Measurements from ENCODE around the gene VIL1.

The VIL1 gene

GRCh38 chr2:218418717-218419458, at the start of gene VIL1:
TSS of gene VIL1 (plus strand) at chr2:218419123. CDS start at chr2:218423779, 4,656 bp downstream.
- Histone ChIP-seq H3K4me3 (ENCODE audit: low read depth, low read length) (no peak within 1 kb of the TSS), H3K27ac (ENCODE audit: low read depth, low read length) (peak within 1 kb of the TSS; percentile 59)

GRCh38 chr2:218369330-218369729, 49.6 kb upstream of the VIL1 start:
- Histone ChIP-seq H3K9ac (ENCODE audit: low read depth, low read length) (no peak overlapping the region), H3K4me3 (ENCODE audit: low read depth, low read length) (no peak overlapping the region), H3K27ac (ENCODE audit: low read depth, low read length) (no peak overlapping the region), H3K27me3 (ENCODE audit: control insufficient read depth, insufficient read depth, low read length) (no peaks in the 10 kb centered on the region), H3K36me3 (ENCODE audit: control insufficient read depth, insufficient read depth, low read length) (no peaks in the 10 kb centered on the region), H3K9me3 (ENCODE audit: control insufficient read depth, insufficient read depth, low read length) (no peaks in the 10 kb centered on the region), H3K4me1 (ENCODE audit: control insufficient read depth, insufficient read depth, low read length) (0 out of 2 replicates have a peak, but pooled peaks cover 3% of the 10 kb centered on the region)

More at GRCh38 chr2:218418717-218419458, at the start of gene VIL1:
- H3K4me1 ChIP-seq (ENCODE audit: control insufficient read depth, insufficient read depth, low read length) = peaks cover 16% of the 10 kb centered on the region
- no peaks in the 10 kb centered on the region for H3K27me3 ChIP-seq (ENCODE audit: control insufficient read depth, insufficient read depth, low read length)
- no peaks in the 10 kb centered on the region for H3K36me3 ChIP-seq (ENCODE audit: control insufficient read depth, insufficient read depth, low read length)
- no peak within 1 kb of the TSS for H3K9ac ChIP-seq (ENCODE audit: low read depth, low read length)
- no peaks in the 10 kb centered on the region for H3K9me3 ChIP-seq (ENCODE audit: control insufficient read depth, insufficient read depth, low read length)

- H3K4me1 ChIP-seq (ENCODE audit: control insufficient read depth, insufficient read depth, low read length) = 0 out of 2 replicates have a peak, but pooled peaks cover 3% of the 10 kb centered on the region
- H3K27me3 ChIP-seq (ENCODE audit: control insufficient read depth, insufficient read depth, low read length) = no peaks in the 10 kb centered on the region
- no peak overlapping the region for H3K9ac ChIP-seq (ENCODE audit: low read depth, low read length)
- no peaks in the 10 kb centered on the region for H3K36me3 ChIP-seq (ENCODE audit: control insufficient read depth, insufficient read depth, low read length)
- no peak overlapping the region for H3K4me3 ChIP-seq (ENCODE audit: low read depth, low read length)
- H3K27ac ChIP-seq (ENCODE audit: low read depth, low read length) = no peak overlapping the region
- H3K9me3 ChIP-seq (ENCODE audit: control insufficient read depth, insufficient read depth, low read length) = no peaks in the 10 kb centered on the region
Measured at GRCh38 chr2:218370410-218371063, 48.4 kb upstream of the VIL1 start.

- Histone ChIP-seq H3K27ac (ENCODE audit: low read depth, low read length) (no peak overlapping the region), H3K9ac (ENCODE audit: low read depth, low read length) (no peak overlapping the region), H3K4me3 (ENCODE audit: low read depth, low read length) (no peak overlapping the region), H3K4me1 (ENCODE audit: control insufficient read depth, insufficient read depth, low read length) (0 out of 2 replicates have a peak, but pooled peaks cover 3% of the 10 kb centered on the region), H3K27me3 (ENCODE audit: control insufficient read depth, insufficient read depth, low read length) (no peaks in the 10 kb centered on the region), H3K36me3 (ENCODE audit: control insufficient read depth, insufficient read depth, low read length) (no peaks in the 10 kb centered on the region), H3K9me3 (ENCODE audit: control insufficient read depth, insufficient read depth, low read length) (no peaks in the 10 kb centered on the region)
Measured at GRCh38 chr2:218371983-218372350, 47.0 kb upstream of the VIL1 start.

- H3K27ac ChIP-seq (ENCODE audit: low read depth, low read length) = no peak overlapping the region
- H3K4me3 ChIP-seq (ENCODE audit: low read depth, low read length) = no peak overlapping the region
- H3K36me3 ChIP-seq (ENCODE audit: control insufficient read depth, insufficient read depth, low read length) = no peaks in the 10 kb centered on the region
- H3K4me1 ChIP-seq (ENCODE audit: control insufficient read depth, insufficient read depth, low read length) = no peaks in the 10 kb centered on the region
- H3K9me3 ChIP-seq (ENCODE audit: control insufficient read depth, insufficient read depth, low read length) = no peaks in the 10 kb centered on the region
- H3K27me3 ChIP-seq (ENCODE audit: control insufficient read depth, insufficient read depth, low read length) = no peaks in the 10 kb centered on the region
- no peak overlapping the region for H3K9ac ChIP-seq (ENCODE audit: low read depth, low read length)
Measured at GRCh38 chr2:218374795-218375194, 44.1 kb upstream of the VIL1 start.

- H3K36me3 ChIP-seq (ENCODE audit: control insufficient read depth, insufficient read depth, low read length) = no peaks in the 10 kb centered on the region
- H3K9ac ChIP-seq (ENCODE audit: low read depth, low read length) = no peak overlapping the region
- H3K27ac ChIP-seq (ENCODE audit: low read depth, low read length) = no peak overlapping the region
- no peak overlapping the region for H3K4me3 ChIP-seq (ENCODE audit: low read depth, low read length)
- no peaks in the 10 kb centered on the region for H3K27me3 ChIP-seq (ENCODE audit: control insufficient read depth, insufficient read depth, low read length)
- no peaks in the 10 kb centered on the region for H3K4me1 ChIP-seq (ENCODE audit: control insufficient read depth, insufficient read depth, low read length)
- no peaks in the 10 kb centered on the region for H3K9me3 ChIP-seq (ENCODE audit: control insufficient read depth, insufficient read depth, low read length)
Measured at GRCh38 chr2:218375212-218375611, 43.7 kb upstream of the VIL1 start.

- Histone ChIP-seq H3K27ac (ENCODE audit: low read depth, low read length) (no peak overlapping the region), H3K4me3 (ENCODE audit: low read depth, low read length) (no peak overlapping the region), H3K4me1 (ENCODE audit: control insufficient read depth, insufficient read depth, low read length) (no peaks in the 10 kb centered on the region), H3K9me3 (ENCODE audit: control insufficient read depth, insufficient read depth, low read length) (no peaks in the 10 kb centered on the region), H3K9ac (ENCODE audit: low read depth, low read length) (no peak overlapping the region), H3K27me3 (ENCODE audit: control insufficient read depth, insufficient read depth, low read length) (no peaks in the 10 kb centered on the region), H3K36me3 (ENCODE audit: control insufficient read depth, insufficient read depth, low read length) (no peaks in the 10 kb centered on the region)
Measured at GRCh38 chr2:218378053-218378452, 40.9 kb upstream of the VIL1 start.

- no peaks in the 10 kb centered on the region for H3K36me3 ChIP-seq (ENCODE audit: control insufficient read depth, insufficient read depth, low read length)
- H3K27ac ChIP-seq (ENCODE audit: low read depth, low read length) = no peak within 1 kb of the TSS
- H3K4me3 ChIP-seq (ENCODE audit: low read depth, low read length) = no peak within 1 kb of the TSS
- no peaks in the 10 kb centered on the region for H3K9me3 ChIP-seq (ENCODE audit: control insufficient read depth, insufficient read depth, low read length)
- H3K27me3 ChIP-seq (ENCODE audit: control insufficient read depth, insufficient read depth, low read length) = peaks cover 9% of the 10 kb centered on the region
- H3K9ac ChIP-seq (ENCODE audit: low read depth, low read length) = no peak within 1 kb of the TSS
- no peaks in the 10 kb centered on the region for H3K4me1 ChIP-seq (ENCODE audit: control insufficient read depth, insufficient read depth, low read length)
Measured at GRCh38 chr2:218381916-218382366, 37.0 kb upstream of the VIL1 start, which contains the start of gene SLC11A1. TSS of gene SLC11A1 (plus strand) at chr2:218382273. CDS start at chr2:218382369, 96 bp downstream.

GRCh38 chr2:218382785-218383184, 36.1 kb upstream of the VIL1 start:
- H3K4me1 ChIP-seq (ENCODE audit: control insufficient read depth, insufficient read depth, low read length) = peaks cover 4% of the 10 kb centered on the region; the same call in 1 of the 2 replicates
- no peak overlapping the region for H3K4me3 ChIP-seq (ENCODE audit: low read depth, low read length)
- no peak overlapping the region for H3K9ac ChIP-seq (ENCODE audit: low read depth, low read length)
- no peaks in the 10 kb centered on the region for H3K9me3 ChIP-seq (ENCODE audit: control insufficient read depth, insufficient read depth, low read length)
- H3K27me3 ChIP-seq (ENCODE audit: control insufficient read depth, insufficient read depth, low read length) = peaks cover 14% of the 10 kb centered on the region
- H3K27ac ChIP-seq (ENCODE audit: low read depth, low read length) = no peak overlapping the region
- H3K36me3 ChIP-seq (ENCODE audit: control insufficient read depth, insufficient read depth, low read length) = no peaks in the 10 kb centered on the region

- Histone ChIP-seq H3K9me3 (ENCODE audit: control insufficient read depth, insufficient read depth, low read length) (no peaks in the 10 kb centered on the region), H3K36me3 (ENCODE audit: control insufficient read depth, insufficient read depth, low read length) (no peaks in the 10 kb centered on the region), H3K4me1 (ENCODE audit: control insufficient read depth, insufficient read depth, low read length) (peaks cover 4% of the 10 kb centered on the region; the same call in 1 of the 2 replicates), H3K27me3 (ENCODE audit: control insufficient read depth, insufficient read depth, low read length) (peaks cover 14% of the 10 kb centered on the region), H3K4me3 (ENCODE audit: low read depth, low read length) (no peak overlapping the region), H3K27ac (ENCODE audit: low read depth, low read length) (no peak overlapping the region), H3K9ac (ENCODE audit: low read depth, low read length) (no peak overlapping the region)
Measured at GRCh38 chr2:218383892-218384519, 34.9 kb upstream of the VIL1 start.

- Histone ChIP-seq H3K9ac (ENCODE audit: low read depth, low read length) (no peak overlapping the region), H3K27ac (ENCODE audit: low read depth, low read length) (no peak overlapping the region), H3K27me3 (ENCODE audit: control insufficient read depth, insufficient read depth, low read length) (peaks cover 14% of the 10 kb centered on the region), H3K4me3 (ENCODE audit: low read depth, low read length) (no peak overlapping the region), H3K9me3 (ENCODE audit: control insufficient read depth, insufficient read depth, low read length) (no peaks in the 10 kb centered on the region), H3K36me3 (ENCODE audit: control insufficient read depth, insufficient read depth, low read length) (no peaks in the 10 kb centered on the region), H3K4me1 (ENCODE audit: control insufficient read depth, insufficient read depth, low read length) (peaks cover 4% of the 10 kb centered on the region; the same call in 1 of the 2 replicates)
Measured at GRCh38 chr2:218384975-218385374, 33.9 kb upstream of the VIL1 start.
